GM12874 (cell line): ENCODE measurements around the gene SPTLC3.

Experiments used
- CTCF ChIP-seq: IDR thresholded peaks from 2 replicates; pipeline ENCODE4 v1.5.1; 2011; ENCODE audit warnings: low read depth, mild to moderate bottlenecking, control low read depth, low read length, moderate library complexity; ENCODE audit not compliant: insufficient read depth

The SPTLC3 gene

GRCh38 chr20:13200767-13201500 lies 192.2 kb downstream of the SPTLC3 start:
- TF ChIP-seq CTCF, result no peak

GRCh38 chr20:13202565-13202964 lies 193.8 kb downstream of the SPTLC3 start:
- no peak for TF ChIP-seq CTCF

- TF ChIP-seq CTCF, result no peak
Observed at GRCh38 chr20:13205425-13205824, 196.7 kb downstream of the SPTLC3 start.

GRCh38 chr20:13205848-13206434 lies 197.2 kb downstream of the SPTLC3 start:
- no peak for TF ChIP-seq CTCF

GRCh38 chr20:13207016-13207415 lies 198.2 kb downstream of the SPTLC3 start:
- TF ChIP-seq CTCF, result no peak

GRCh38 chr20:13211956-13212618 lies 203.3 kb downstream of the SPTLC3 start:
- no peak for TF ChIP-seq CTCF

GRCh38 chr20:13212750-13213149 lies 204.0 kb downstream of the SPTLC3 start:
- no peak for TF ChIP-seq CTCF
